ENCODE data around the gene ARHGEF9.

DNA sequence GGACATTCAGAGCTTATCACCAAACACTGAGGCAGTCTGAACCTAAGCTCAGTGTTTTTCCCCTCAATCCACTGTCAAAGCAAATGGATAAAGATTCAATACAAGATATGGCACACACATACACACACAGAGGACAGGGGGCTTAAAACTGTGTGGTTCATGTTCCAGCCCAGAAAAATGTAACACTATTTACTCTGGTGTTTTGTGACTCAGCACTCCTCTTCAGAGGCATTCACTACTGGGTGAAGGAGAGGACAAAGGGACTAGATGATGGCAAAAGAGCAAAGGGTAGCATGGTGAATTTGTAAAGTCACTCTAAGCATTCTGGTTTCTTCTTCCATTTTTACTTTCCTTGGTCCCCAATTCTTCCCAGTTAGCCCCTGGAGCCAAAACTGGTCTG, 120.3 kb downstream of the ARHGEF9 start:
- TF ChIP-seq, protein P1, sequence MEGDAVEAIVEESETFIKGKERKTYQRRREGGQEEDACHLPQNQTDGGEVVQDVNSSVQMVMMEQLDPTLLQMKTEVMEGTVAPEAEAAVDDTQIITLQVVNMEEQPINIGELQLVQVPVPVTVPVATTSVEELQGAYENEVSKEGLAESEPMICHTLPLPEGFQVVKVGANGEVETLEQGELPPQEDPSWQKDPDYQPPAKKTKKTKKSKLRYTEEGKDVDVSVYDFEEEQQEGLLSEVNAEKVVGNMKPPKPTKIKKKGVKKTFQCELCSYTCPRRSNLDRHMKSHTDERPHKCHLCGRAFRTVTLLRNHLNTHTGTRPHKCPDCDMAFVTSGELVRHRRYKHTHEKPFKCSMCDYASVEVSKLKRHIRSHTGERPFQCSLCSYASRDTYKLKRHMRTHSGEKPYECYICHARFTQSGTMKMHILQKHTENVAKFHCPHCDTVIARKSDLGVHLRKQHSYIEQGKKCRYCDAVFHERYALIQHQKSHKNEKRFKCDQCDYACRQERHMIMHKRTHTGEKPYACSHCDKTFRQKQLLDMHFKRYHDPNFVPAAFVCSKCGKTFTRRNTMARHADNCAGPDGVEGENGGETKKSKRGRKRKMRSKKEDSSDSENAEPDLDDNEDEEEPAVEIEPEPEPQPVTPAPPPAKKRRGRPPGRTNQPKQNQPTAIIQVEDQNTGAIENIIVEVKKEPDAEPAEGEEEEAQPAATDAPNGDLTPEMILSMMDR (IDR thresholded peaks at IDR 0.05): no peak
- no peak for TF ChIP-seq POLR2A (IDR thresholded peaks at IDR 0.05)
